NK-92 (cell line): ENCODE data around the gene WDR37.

ENCODE experiments used
- DNase-seq: peaks from one replicate; lab custom pipeline; 2025; ENCODE audit not compliant: unreplicated experiment; lab: John Stamatoyannopoulos, UW

The WDR37 gene

GRCh38 chr10:1163204-1163660 lies 107.0 kb downstream of the WDR37 start:
- no peak for DNase-seq

GRCh38 chr10:1163831-1164230 lies 107.6 kb downstream of the WDR37 start:
- no peak for DNase-seq

- no peak for DNase-seq
These were observed 110.1 kb downstream of the WDR37 start for GRCh38 chr10:1166101-1166827.

GRCh38 chr10:1166828-1167275 lies 110.7 kb downstream of the WDR37 start:
- no peak for DNase-seq

- no peak for DNase-seq
These were observed 112.6 kb downstream of the WDR37 start for GRCh38 chr10:1168763-1169162.

GRCh38 chr10:1169186-1169885 lies 113.2 kb downstream of the WDR37 start:
- no peak for DNase-seq

GRCh38 chr10:1169981-1170866 lies 114.0 kb downstream of the WDR37 start:
- DNase-seq: no peak

- no peak for DNase-seq
These were observed 114.6 kb downstream of the WDR37 start for GRCh38 chr10:1170867-1171180.

- no peak for DNase-seq
These were observed 115.0 kb downstream of the WDR37 start for GRCh38 chr10:1171182-1171581.

- no peak for DNase-seq
These were observed 115.4 kb downstream of the WDR37 start for GRCh38 chr10:1171586-1171985.

GRCh38 chr10:1172256-1172984 lies 116.2 kb downstream of the WDR37 start:
- no peak for DNase-seq

GRCh38 chr10:1173091-1173490 lies 116.9 kb downstream of the WDR37 start:
- no peak for DNase-seq

- DNase-seq: no peak
These were observed 117.8 kb downstream of the WDR37 start for GRCh38 chr10:1174022-1174421.

- no peak for DNase-seq
These were observed 119.9 kb downstream of the WDR37 start for GRCh38 chr10:1175956-1176565.

- no peak for DNase-seq
These were observed 121.8 kb downstream of the WDR37 start for GRCh38 chr10:1177936-1178335.

- no peak for DNase-seq
These were observed 122.3 kb downstream of the WDR37 start for GRCh38 chr10:1178506-1178905.

- DNase-seq: no peak
These were observed 123.3 kb downstream of the WDR37 start for GRCh38 chr10:1179346-1180070.

- DNase-seq: no peak
These were observed 124.0 kb downstream of the WDR37 start for GRCh38 chr10:1180071-1180730.

- no peak for DNase-seq
These were observed 124.7 kb downstream of the WDR37 start for GRCh38 chr10:1180836-1181235.
